ENCODE data around the gene NIM1K. TPM values are rescaled to one million over a fixed set of nuclear protein-coding genes. Genes with fewer than 3 reads are reported as not detected.

NIM1K gene
- total RNA-seq, 1 experiment from 2014 or later = 0.26 TPM

DNA sequence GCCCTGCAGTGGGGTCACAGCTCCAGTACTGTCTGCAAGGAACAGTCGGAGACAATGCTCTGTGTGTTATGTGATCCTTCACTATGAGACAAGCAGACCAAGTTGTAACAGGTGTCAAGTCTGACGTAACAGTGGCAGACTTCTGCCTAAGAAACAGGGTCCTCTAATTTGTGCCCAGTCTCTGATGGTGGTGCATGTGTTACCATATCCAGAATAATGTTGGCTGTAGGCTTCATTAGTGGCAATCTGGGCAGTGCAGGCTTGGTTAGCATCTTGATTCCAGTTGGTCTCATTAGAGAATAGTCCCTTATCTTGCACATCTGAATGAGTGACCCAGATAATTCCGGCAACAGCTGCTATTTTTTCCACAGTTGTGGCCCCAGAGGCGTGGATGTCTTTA lies 37.6 kb upstream of the NIM1K start:
- H3K27me3 Mint-ChIP-seq (ENCODE audit: unreplicated experiment) = no peaks in the 10 kb centered on the region
- BruUV-seq (replicated peaks) = no TSS peak
- H3K4me1 Mint-ChIP-seq (ENCODE audit: low read depth, unreplicated experiment) = no peaks in the 10 kb centered on the region
- no peaks in the 10 kb centered on the region for H3K9me3 Mint-ChIP-seq (ENCODE audit: low read depth, unreplicated experiment)
- intact Hi-C loops (cut with micrococcal nuclease; ENCODE audit: unreplicated experiment) = no loop called here
- no peak for DNase-seq
- H3K27ac Mint-ChIP-seq (ENCODE audit: unreplicated experiment) = no peak overlapping the region
- CTCF ChIA-PET = no interaction called here
- peaks cover 4% of the 10 kb centered on the region for H3K36me3 Mint-ChIP-seq (ENCODE audit: insufficient read depth, unreplicated experiment)
- no peak overlapping the region for H3K4me3 Mint-ChIP-seq (ENCODE audit: low read depth, unreplicated experiment)
- TF ChIP-seq, protein P1, sequence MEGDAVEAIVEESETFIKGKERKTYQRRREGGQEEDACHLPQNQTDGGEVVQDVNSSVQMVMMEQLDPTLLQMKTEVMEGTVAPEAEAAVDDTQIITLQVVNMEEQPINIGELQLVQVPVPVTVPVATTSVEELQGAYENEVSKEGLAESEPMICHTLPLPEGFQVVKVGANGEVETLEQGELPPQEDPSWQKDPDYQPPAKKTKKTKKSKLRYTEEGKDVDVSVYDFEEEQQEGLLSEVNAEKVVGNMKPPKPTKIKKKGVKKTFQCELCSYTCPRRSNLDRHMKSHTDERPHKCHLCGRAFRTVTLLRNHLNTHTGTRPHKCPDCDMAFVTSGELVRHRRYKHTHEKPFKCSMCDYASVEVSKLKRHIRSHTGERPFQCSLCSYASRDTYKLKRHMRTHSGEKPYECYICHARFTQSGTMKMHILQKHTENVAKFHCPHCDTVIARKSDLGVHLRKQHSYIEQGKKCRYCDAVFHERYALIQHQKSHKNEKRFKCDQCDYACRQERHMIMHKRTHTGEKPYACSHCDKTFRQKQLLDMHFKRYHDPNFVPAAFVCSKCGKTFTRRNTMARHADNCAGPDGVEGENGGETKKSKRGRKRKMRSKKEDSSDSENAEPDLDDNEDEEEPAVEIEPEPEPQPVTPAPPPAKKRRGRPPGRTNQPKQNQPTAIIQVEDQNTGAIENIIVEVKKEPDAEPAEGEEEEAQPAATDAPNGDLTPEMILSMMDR (IDR thresholded peaks at IDR 0.05; ENCODE audit: unreplicated experiment) = no peak

DNA sequence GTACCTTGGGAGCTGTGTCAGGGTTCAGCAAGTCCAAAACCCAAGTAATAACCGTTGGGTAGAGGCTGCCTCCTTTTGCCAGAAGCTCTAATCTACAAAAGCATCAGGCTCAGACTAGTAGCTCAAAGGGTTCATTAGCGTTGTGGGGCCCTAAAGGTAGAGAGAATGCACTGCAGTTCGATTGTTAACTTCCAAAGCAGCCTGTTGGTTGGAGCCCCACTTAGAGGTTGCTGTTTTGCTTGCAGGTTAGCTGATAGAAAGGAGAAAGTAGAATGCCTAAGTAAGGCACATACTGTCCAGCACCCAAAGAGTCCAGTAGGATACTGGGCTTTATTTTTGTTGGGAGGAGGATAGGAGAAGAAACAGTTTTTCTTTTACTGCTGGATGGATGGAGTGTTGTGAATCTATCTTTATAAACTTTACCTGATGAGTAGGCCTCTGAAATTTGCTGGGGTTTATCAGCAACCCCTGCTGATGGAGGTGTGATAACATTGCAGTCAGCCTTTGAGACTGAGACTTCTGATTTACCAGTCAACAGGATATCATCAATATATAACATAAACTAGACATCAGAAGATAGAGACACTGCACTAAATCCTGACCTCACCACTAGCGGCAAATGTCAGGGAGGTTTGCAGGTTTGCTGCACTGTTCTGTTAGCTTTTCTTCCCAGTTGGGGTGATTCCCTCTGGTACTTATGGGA lies 36.5 kb upstream of the NIM1K start:
- no peak for DNase-seq
- Mint-ChIP-seq H3K27ac (ENCODE audit: unreplicated experiment) (no peak overlapping the region), H3K4me3 (ENCODE audit: low read depth, unreplicated experiment) (no peak overlapping the region), H3K9me3 (ENCODE audit: low read depth, unreplicated experiment) (no peaks in the 10 kb centered on the region), H3K27me3 (ENCODE audit: unreplicated experiment) (no peaks in the 10 kb centered on the region), H3K4me1 (ENCODE audit: low read depth, unreplicated experiment) (no peaks in the 10 kb centered on the region), H3K36me3 (ENCODE audit: insufficient read depth, unreplicated experiment) (peaks cover 10% of the 10 kb centered on the region)
- intact Hi-C loops (cut with micrococcal nuclease; ENCODE audit: unreplicated experiment) = no loop called here
- no TSS peak for BruUV-seq (replicated peaks)
- TF ChIP-seq, protein P1 (IDR thresholded peaks at IDR 0.05; ENCODE audit: unreplicated experiment) = no peak
- CTCF ChIA-PET = no interaction called here

DNA sequence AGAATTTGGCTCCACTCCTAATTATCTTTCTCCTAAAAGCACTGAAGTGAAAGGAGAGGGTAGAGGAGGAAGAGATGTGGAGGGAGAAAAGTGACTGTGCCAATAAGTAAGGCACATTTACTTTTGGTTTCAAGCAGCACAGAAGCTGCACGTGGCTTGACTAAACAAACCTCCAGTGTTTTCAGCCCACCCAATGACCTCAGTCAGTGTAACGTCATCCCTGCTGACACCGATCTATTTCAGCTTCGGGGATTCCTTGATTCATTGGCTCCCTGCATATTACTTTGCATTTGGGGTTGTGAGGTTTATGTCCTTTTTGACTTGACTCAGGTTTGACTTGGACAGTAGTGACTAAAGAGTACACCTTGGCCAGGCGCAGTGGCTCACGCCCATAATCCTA lies 35.6 kb upstream of the NIM1K start:
- CTCF ChIA-PET = no interaction called here
- Mint-ChIP-seq H3K36me3 (ENCODE audit: insufficient read depth, unreplicated experiment) (peaks cover 16% of the 10 kb centered on the region), H3K9me3 (ENCODE audit: low read depth, unreplicated experiment) (no peaks in the 10 kb centered on the region), H3K27ac (ENCODE audit: unreplicated experiment) (no peak overlapping the region), H3K27me3 (ENCODE audit: unreplicated experiment) (no peaks in the 10 kb centered on the region), H3K4me3 (ENCODE audit: low read depth, unreplicated experiment) (no peak overlapping the region), H3K4me1 (ENCODE audit: low read depth, unreplicated experiment) (no peaks in the 10 kb centered on the region)
- intact Hi-C loops (cut with micrococcal nuclease; ENCODE audit: unreplicated experiment) = no loop called here
- DNase-seq = no peak
- TF ChIP-seq, protein P1 (IDR thresholded peaks at IDR 0.05; ENCODE audit: unreplicated experiment) = no peak
- BruUV-seq (replicated peaks) = no TSS peak

DNA sequence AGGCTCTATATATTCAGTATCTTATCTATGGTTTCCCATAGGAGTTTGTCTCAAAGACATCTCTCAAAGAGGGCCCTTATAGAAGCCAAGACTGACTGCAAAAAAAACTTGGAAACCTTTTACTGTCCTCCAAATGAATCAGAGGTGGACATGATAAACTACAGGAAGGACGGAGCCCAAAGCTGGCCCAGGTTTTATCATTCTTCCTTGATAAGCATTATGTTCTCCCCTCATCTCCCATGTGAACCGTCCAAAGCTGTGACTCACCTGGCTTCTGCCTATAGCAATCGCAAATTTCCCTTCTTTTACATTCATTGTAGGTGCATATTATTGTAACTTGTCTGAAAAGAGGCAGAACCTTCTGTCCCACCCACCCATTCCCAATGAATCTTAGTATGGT lies 35.0 kb upstream of the NIM1K start:
- H3K4me3 Mint-ChIP-seq (ENCODE audit: low read depth, unreplicated experiment) = no peak overlapping the region

More for the DNA sequence above, 35.0 kb upstream of the NIM1K start:
- TF ChIP-seq, protein P1 (IDR thresholded peaks at IDR 0.05; ENCODE audit: unreplicated experiment) = no peak
- DNase-seq = no peak
- Mint-ChIP-seq H3K9me3 (ENCODE audit: low read depth, unreplicated experiment) (no peaks in the 10 kb centered on the region), H3K36me3 (ENCODE audit: insufficient read depth, unreplicated experiment) (peaks cover 22% of the 10 kb centered on the region), H3K4me1 (ENCODE audit: low read depth, unreplicated experiment) (no peaks in the 10 kb centered on the region), H3K27ac (ENCODE audit: unreplicated experiment) (no peak overlapping the region), H3K27me3 (ENCODE audit: unreplicated experiment) (no peaks in the 10 kb centered on the region)
- intact Hi-C loops (cut with micrococcal nuclease; ENCODE audit: unreplicated experiment) = no loop called here
- BruUV-seq (replicated peaks) = no TSS peak
- CTCF ChIA-PET = no interaction called here
